Endothelial cell of umbilical vein (primary cell): ENCODE measurements around the gene VAV2. TPM values are rescaled to one million over a fixed set of nuclear protein-coding genes. Genes with fewer than 3 reads are reported as not detected.

ENCODE experiments used
- BruUV-seq: library from RNA; stranded (reverse); fragments of 400-500 nt; replicated peaks from 2 replicates; lab custom pipeline; 2021; lab: Mats Ljungman, UMichigan
- CTCF ChIA-PET: fragments of 300-600, 350-600 bp; sonication (Branson Sonifier 250); formaldehyde crosslinking; loops from one replicate; lab custom pipeline; 2021; ENCODE audit warnings: antibody characterized with exemption, inconsistent platforms; lab: Charles Lee
- POLR2A ChIA-PET: fragments of 300-600, 350-600 bp; sonication (Branson Sonifier 250); formaldehyde crosslinking; loops from one replicate; lab custom pipeline; 2021; ENCODE audit warnings: antibody characterized with exemption, inconsistent platforms; lab: Charles Lee
- DNase-seq: peaks from one replicate; pipeline ENCODE4 v3.0.0-alpha.2; 2011; ENCODE audit warnings: low read depth, low spot score
- FAIRE-seq: peaks from 2 replicates; lab custom pipeline; 2011; peaks lifted over from hg19 to GRCh38; lab: Jason Lieb, UNC
- H2AFZ ChIP-seq: 2 replicates; pipeline ENCODE4 v1.6.0; 2012; ENCODE audit warnings: low read depth, low read length, control low read depth, inconsistent platforms
- H3K27ac ChIP-seq: 2 replicates; pipeline ENCODE4 v1.5.1; 2011; ENCODE audit warnings: low read depth, mild to moderate bottlenecking, control low read depth, low read length, moderate library complexity; ENCODE audit not compliant: insufficient read depth
- H3K27me3 ChIP-seq, 2 experiments: 2 replicates each; pipeline versions ENCODE4 v1.6.0 to v1.6.1; 2011; ENCODE audit warnings: low read length in 2 of 2, mixed read lengths in 1 of 2; ENCODE audit not compliant: control insufficient read depth in 2 of 2, insufficient read depth in 2 of 2
- H3K36me3 ChIP-seq, 2 experiments: 2 replicates in 1 of 2; 3 replicates in 1 of 2; pipeline ENCODE4 v1.5.1; 2011; ENCODE audit warnings: low read length in 2 of 2, mild to moderate bottlenecking in 1 of 2, moderate library complexity in 1 of 2; ENCODE audit not compliant: control insufficient read depth in 2 of 2, insufficient read depth in 2 of 2; ENCODE audit errors: extremely low read depth in 1 of 2
- H3K4me1 ChIP-seq: 3 replicates; pipeline ENCODE4 v1.5.1; 2011; ENCODE audit warnings: mild to moderate bottlenecking, low read length; ENCODE audit not compliant: control insufficient read depth, insufficient read depth; ENCODE audit errors: extremely low read depth
- H3K4me2 ChIP-seq: 2 replicates; pipeline ENCODE4 v1.6.1; 2011; ENCODE audit warnings: low read length, control low read depth, mixed read lengths; ENCODE audit not compliant: insufficient read depth
- H3K4me3 ChIP-seq, 3 experiments: fragments of 200-600 bp in 1 of 3; sonication (generic), shearing (Covaris generic) in 1 of 3; replicated peaks in 1 of 3; 2 replicates each; pipeline ENCODE4 v1.5.1; 2011 to 2016; ENCODE audit warnings: control low read depth in 3 of 3, low read length in 3 of 3, mild to moderate bottlenecking in 2 of 3, inconsistent platforms in 1 of 3, low read depth in 1 of 3, moderate library complexity in 1 of 3; ENCODE audit not compliant: insufficient read depth in 1 of 3
- H3K79me2 ChIP-seq: 2 replicates; pipeline ENCODE4 v1.6.0; 2012; ENCODE audit warnings: low read length, inconsistent platforms; ENCODE audit not compliant: control insufficient read depth, insufficient read depth
- H3K9ac ChIP-seq: replicated peaks from 2 replicates; pipeline ENCODE3; 2011; ENCODE audit warnings: low read length, control low read depth; ENCODE audit not compliant: insufficient read depth; ENCODE audit errors: extremely low read depth
- H3K9me1 ChIP-seq: replicated peaks from 3 replicates; pipeline ENCODE4 v1.6.0; 2011; ENCODE audit warnings: mild to moderate bottlenecking, low read length; ENCODE audit not compliant: control insufficient read depth, insufficient read depth; ENCODE audit errors: extremely low read depth
- H3K9me3 ChIP-seq: replicated peaks from 2 replicates; pipeline ENCODE4 v1.5.1; 2012; ENCODE audit warnings: low read length, inconsistent platforms; ENCODE audit not compliant: control insufficient read depth, insufficient read depth
- H4K20me1 ChIP-seq: replicated peaks from 2 replicates; pipeline ENCODE3; 2011; ENCODE audit warnings: mild to moderate bottlenecking, low read length; ENCODE audit not compliant: control insufficient read depth, insufficient read depth; ENCODE audit errors: extremely low read depth
- EZH2 ChIP-seq: IDR thresholded peaks from 2 replicates; pipeline ENCODE4 v1.6.1; 2012; ENCODE audit warnings: borderline replicate concordance, low read depth, mild to moderate bottlenecking, moderate library complexity, low read length, inconsistent platforms; ENCODE audit not compliant: severe bottlenecking
- FOS ChIP-seq: IDR thresholded peaks from 2 replicates; pipeline ENCODE4 v1.6.1; 2011; ENCODE audit warnings: mild to moderate bottlenecking, low read length, moderate library complexity, borderline replicate concordance; ENCODE audit not compliant: insufficient read depth
- GATA2 ChIP-seq: IDR thresholded peaks from 2 replicates; pipeline ENCODE4 v1.7.0; 2011; ENCODE audit warnings: low read depth, mild to moderate bottlenecking, moderate library complexity, mixed read lengths, low read length; ENCODE audit not compliant: insufficient read length, insufficient read depth
- JUN ChIP-seq: IDR thresholded peaks from 2 replicates; pipeline ENCODE4 v1.6.1; 2011; ENCODE audit warnings: borderline replicate concordance, low read depth; ENCODE audit not compliant: insufficient read length, insufficient read depth
- MYC ChIP-seq: IDR thresholded peaks from one replicate; pipeline ENCODE4 v1.6.1; 2011; ENCODE audit warnings: mild to moderate bottlenecking, low read depth, low read length
- POLR2A ChIP-seq: IDR thresholded peaks from 2 replicates; pipeline ENCODE4 v1.6.1; 2012; ENCODE audit warnings: low read depth, mild to moderate bottlenecking, control low read depth, low read length
- POLR2AphosphoS5 ChIP-seq: IDR thresholded peaks from 2 replicates; pipeline ENCODE4 v1.6.1; 2012; ENCODE audit warnings: low read depth, mild to moderate bottlenecking, control low read depth, low read length, moderate library complexity; ENCODE audit not compliant: insufficient read depth
- dilution Hi-C: fragments of 300-500 bp; cut with MboI; formaldehyde crosslinking; loops from one replicate; pipeline ENCODE4 v1.15.0; 2019; ENCODE audit warnings: low sequenced_read_pairs; ENCODE audit not compliant: extremely low pct_ligation_motif_present
- intact Hi-C: fragments of 100-400 bp; cut with micrococcal nuclease; formaldehyde crosslinking; loops from one replicate; pipeline ENCODE4 v1.10.0; 2022
- polyA plus RNA-seq, 4 experiments: library from polyadenylated mRNA; depleted of rRNA in 3 of 4; stranded (reverse) in 3 of 4; unstranded in 1 of 4; fragments of >200 nt; gene quantifications; 2 replicates each; pipeline versions ENCODE4 v1.2.1 to v1.2.3, GENCODE V29; 2011 to 2012; ENCODE audit warnings: missing spikeins in 1 of 4
- total RNA-seq: library from RNA; stranded (reverse); gene quantifications from 2 replicates; pipeline ENCODE4 v1.2.3, GENCODE V29; 2021
- TF ChIP-seq, protein P1 (sequence below), 2 donors: IDR thresholded peaks; 1 replicate in 1 of 2; 2 replicates in 1 of 2; pipeline ENCODE4 v1.5.1; 2011; ENCODE audit warnings: low read length in 2 of 2, mild to moderate bottlenecking in 2 of 2, moderate library complexity in 2 of 2, control low read depth in 1 of 2, inconsistent platforms in 1 of 2, low read depth in 1 of 2; ENCODE audit not compliant: insufficient read depth in 1 of 2; ENCODE audit errors: extremely low read depth in 1 of 2
- TF ChIP-seq, protein P2 (sequence below): IDR thresholded peaks from 2 replicates; pipeline ENCODE4 v1.6.1; 2011; ENCODE audit not compliant: insufficient read depth, insufficient read length

The VAV2 gene
- total and polyA plus RNA-seq, 2 donors (not counting 3 experiments of a cell fraction or from before 2014, with no cell fraction given), result 10.6 to 30.6 TPM

- Histone ChIP-seq H3K36me3 (no peaks in the 10 kb centered on the region), H2AFZ (peak within 1 kb of the TSS; percentile 94), H4K20me1 (no peaks in the 10 kb centered on the region), H3K9me3 (no peaks in the 10 kb centered on the region), H3K79me2 (no peaks in the 10 kb centered on the region), H3K9me1 (no peaks in the 10 kb centered on the region), H3K4me3 (peak within 1 kb of the TSS in 1 of 3 experiments; percentile 5), H3K4me2 (peak within 1 kb of the TSS; percentile 57), H3K27ac (no peak within 1 kb of the TSS), H3K9ac (no peak within 1 kb of the TSS), H3K4me1 (peaks cover 2% of the 10 kb centered on the region), H3K27me3 (no peaks in the 10 kb centered on the region)
- BruUV-seq, result no TSS peak
- intact Hi-C loops (no loop called here), dilution Hi-C loops (no loop called here)
- peak; percentile 47 for FAIRE-seq
- DNase-seq, result peak; percentile 44
- TF ChIP-seq EZH2 (no peak), GATA2 (no peak), POLR2AphosphoS5 (no peak), JUN (no peak), FOS (no peak), MYC (no peak), POLR2A (no peak)
- TF ChIP-seq, protein P1, sequence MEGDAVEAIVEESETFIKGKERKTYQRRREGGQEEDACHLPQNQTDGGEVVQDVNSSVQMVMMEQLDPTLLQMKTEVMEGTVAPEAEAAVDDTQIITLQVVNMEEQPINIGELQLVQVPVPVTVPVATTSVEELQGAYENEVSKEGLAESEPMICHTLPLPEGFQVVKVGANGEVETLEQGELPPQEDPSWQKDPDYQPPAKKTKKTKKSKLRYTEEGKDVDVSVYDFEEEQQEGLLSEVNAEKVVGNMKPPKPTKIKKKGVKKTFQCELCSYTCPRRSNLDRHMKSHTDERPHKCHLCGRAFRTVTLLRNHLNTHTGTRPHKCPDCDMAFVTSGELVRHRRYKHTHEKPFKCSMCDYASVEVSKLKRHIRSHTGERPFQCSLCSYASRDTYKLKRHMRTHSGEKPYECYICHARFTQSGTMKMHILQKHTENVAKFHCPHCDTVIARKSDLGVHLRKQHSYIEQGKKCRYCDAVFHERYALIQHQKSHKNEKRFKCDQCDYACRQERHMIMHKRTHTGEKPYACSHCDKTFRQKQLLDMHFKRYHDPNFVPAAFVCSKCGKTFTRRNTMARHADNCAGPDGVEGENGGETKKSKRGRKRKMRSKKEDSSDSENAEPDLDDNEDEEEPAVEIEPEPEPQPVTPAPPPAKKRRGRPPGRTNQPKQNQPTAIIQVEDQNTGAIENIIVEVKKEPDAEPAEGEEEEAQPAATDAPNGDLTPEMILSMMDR (IDR thresholded peaks at IDR 0.05; ENCODE audit: extremely low read depth in 1 of 2, insufficient read depth in 1 of 2, low read depth in 1 of 2, low read length in 2 of 2), result no peak
- TF ChIP-seq, protein P2, sequence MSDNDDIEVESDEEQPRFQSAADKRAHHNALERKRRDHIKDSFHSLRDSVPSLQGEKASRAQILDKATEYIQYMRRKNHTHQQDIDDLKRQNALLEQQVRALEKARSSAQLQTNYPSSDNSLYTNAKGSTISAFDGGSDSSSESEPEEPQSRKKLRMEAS, result no peak
- CTCF ChIA-PET, result interaction anchor here (0.8 kb wide), 1 partner anchor 255 kb away, joined by 3 read pairs; no protein-coding TSS in a partner anchor
- POLR2A ChIA-PET, result no interaction called here
These were observed 254.1 kb downstream of the VAV2 start, which contains the start of gene SARDH for GRCh38 chr9:133737774-133738639. Gene SARDH, minus strand, starts transcription at chr9:133738352. Its CDS starts 4,179 bp downstream, at chr9:133734173.
